Activated T-helper 17 cell treated with anti-CD3 and anti-CD28 coated beads, Interleukin-2, amount 50 U/mL, for 72 hours (primary cell): Measurements from ENCODE around the gene TINAGL1. TPM values are rescaled to one million over a fixed set of nuclear protein-coding genes. Genes with fewer than 3 reads are reported as not detected.

Source experiments
- ATAC-seq: fragments of 150-1000 bp; cut with Tn5 transposase; replicated peaks from 2 replicates; pipeline ENCODE4 v1.10.0; 2021; ENCODE audit warnings: mild to moderate bottlenecking, moderate library complexity
- H3K27ac Mint-ChIP-seq: one replicate; pipeline ENCODE4 v1.8.0; 2022; ENCODE audit warnings: mixed read lengths
- H3K27me3 Mint-ChIP-seq: one replicate; pipeline ENCODE4 v1.8.0; 2022; ENCODE audit warnings: mixed read lengths
- H3K36me3 Mint-ChIP-seq: one replicate; pipeline ENCODE4 v1.8.0; 2022; ENCODE audit warnings: low read depth, mild to moderate bottlenecking, mixed read lengths
- H3K4me1 Mint-ChIP-seq: one replicate; pipeline ENCODE4 v1.8.0; 2022; ENCODE audit warnings: mixed read lengths
- H3K4me3 Mint-ChIP-seq: one replicate; pipeline ENCODE4 v1.8.0; 2022; ENCODE audit warnings: mild to moderate bottlenecking, mixed read lengths
- H3K9me3 Mint-ChIP-seq: one replicate; pipeline ENCODE4 v1.8.0; 2022; ENCODE audit warnings: mixed read lengths
- total RNA-seq, 2 donors: library from RNA; stranded (reverse); gene quantifications; one replicate each; pipeline ENCODE4 v1.2.3, GENCODE V29; 2022

TINAGL1 gene
- total RNA-seq, 2 donors from 2014 or later = not detected

DNA sequence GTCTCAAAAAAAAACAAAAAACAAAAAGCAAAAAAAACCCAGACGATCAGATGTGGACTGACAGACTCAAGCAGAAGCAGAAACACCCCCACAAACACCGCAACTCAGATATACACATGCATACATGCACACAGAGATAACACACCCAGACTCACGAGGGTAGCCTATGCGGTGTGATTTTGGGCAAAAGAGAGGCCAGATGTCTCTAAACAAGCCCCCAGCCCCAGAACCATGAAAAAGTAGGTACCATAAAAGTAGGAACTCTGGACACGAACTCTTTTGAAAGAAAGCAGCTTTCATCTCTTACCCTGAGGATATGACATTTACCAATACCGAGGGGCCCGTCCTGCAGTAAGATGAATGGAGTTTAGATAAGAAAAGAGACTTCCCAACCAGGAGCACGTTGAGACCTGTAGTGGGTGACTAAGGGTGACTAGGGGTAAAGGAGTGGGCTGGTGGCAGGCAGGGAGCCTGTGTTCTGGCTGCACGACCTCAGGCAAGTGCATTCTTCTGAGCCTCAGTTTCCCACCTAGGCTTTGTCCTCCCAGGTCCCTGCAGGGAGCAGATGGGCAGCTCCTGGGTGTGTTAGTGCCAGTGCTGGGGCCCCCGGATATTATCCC is 1.5 kb upstream of the TINAGL1 start:
- no peak for ATAC-seq
- no peak overlapping the region for H3K4me3 Mint-ChIP-seq
- H3K27me3 Mint-ChIP-seq = peaks cover 20% of the 10 kb centered on the region
- H3K4me1 Mint-ChIP-seq = no peaks in the 10 kb centered on the region
- no peak overlapping the region for H3K27ac Mint-ChIP-seq
- no peaks in the 10 kb centered on the region for H3K9me3 Mint-ChIP-seq
- H3K36me3 Mint-ChIP-seq = no peaks in the 10 kb centered on the region

DNA sequence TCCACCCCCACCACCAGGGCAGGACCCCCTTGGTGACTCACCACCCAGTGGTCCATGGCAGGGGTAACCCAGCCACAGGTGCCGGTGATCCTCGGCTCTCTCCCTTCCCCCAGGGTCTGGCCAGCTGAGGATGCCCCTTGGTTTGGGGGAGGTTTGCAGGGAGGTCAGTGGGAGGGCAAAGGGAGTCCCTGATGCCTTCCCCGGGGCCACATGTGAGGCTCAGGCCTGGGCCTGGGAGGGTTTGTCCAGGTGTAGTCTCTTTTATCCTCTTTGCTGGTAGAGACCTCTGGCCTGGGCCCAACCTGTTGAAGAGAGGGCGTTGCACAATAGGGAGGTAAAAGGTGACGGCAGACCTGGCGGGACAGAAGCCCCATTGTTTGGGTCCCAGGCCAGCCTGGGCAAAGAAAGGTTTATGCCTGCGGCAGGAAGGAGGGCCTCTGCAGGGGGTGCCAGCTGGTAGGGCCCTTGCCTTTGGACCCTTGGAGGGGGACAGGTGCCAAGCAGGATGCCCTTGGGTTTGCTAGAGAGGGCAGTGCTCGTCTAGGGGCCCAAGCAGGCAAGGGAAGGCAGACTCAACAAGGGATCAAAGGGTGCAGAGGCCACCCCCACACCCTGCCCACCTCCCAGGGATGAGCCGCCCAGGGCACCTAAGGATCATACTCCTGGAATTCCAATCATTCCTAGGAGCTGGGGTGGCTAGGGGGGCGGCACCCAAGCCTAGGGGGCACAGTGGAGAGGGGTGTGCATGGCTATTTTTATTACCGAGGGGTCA is 760 bp upstream of the TINAGL1 start:
- no peak overlapping the region for H3K27ac Mint-ChIP-seq
- ATAC-seq = no peak
- no peaks in the 10 kb centered on the region for H3K9me3 Mint-ChIP-seq
- H3K36me3 Mint-ChIP-seq = no peaks in the 10 kb centered on the region
- peaks cover 23% of the 10 kb centered on the region for H3K27me3 Mint-ChIP-seq
- H3K4me1 Mint-ChIP-seq = no peaks in the 10 kb centered on the region
- H3K4me3 Mint-ChIP-seq = no peak overlapping the region

DNA sequence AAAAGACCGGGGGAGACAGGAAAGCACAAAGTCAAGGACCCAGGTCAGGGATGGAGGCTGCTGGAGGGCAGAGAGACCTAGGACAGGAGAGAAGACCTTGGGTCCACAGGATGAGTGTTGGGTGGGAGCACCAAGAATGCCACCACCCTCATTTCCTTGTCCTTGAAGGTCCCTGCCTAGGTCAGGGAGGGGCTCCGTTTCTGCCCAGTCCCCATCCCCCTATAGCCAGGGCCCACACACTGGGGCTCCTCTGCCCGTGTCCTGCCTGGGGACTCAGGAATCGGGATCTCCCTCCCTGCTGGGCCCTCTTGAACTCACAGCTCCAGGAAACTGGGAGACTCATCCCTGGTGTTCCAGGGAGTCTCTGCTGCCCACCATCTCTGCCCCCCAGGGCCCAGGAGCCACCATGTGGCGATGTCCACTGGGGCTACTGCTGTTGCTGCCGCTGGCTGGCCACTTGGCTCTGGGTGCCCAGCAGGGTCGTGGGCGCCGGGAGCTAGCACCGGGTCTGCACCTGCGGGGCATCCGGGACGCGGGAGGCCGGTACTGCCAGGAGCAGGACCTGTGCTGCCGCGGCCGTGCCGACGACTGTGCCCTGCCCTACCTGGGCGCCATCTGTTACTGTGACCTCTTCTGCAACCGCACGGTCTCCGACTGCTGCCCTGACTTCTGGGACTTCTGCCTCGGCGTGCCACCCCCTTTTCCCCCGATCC is 584 bp downstream of the TINAGL1 start:
- no peak for ATAC-seq
- H3K4me1 Mint-ChIP-seq = no peaks in the 10 kb centered on the region
- H3K27ac Mint-ChIP-seq = no peak overlapping the region
- no peaks in the 10 kb centered on the region for H3K36me3 Mint-ChIP-seq
- no peak overlapping the region for H3K4me3 Mint-ChIP-seq
- H3K9me3 Mint-ChIP-seq = no peaks in the 10 kb centered on the region
- peaks cover 17% of the 10 kb centered on the region for H3K27me3 Mint-ChIP-seq

GRCh38 chr1:31577515-31578192 is 1.3 kb downstream of the TINAGL1 start:
- Mint-ChIP-seq H3K27ac (no peak overlapping the region), H3K27me3 (peaks cover 14% of the 10 kb centered on the region), H3K36me3 (no peaks in the 10 kb centered on the region), H3K9me3 (no peaks in the 10 kb centered on the region), H3K4me3 (no peak overlapping the region), H3K4me1 (no peaks in the 10 kb centered on the region)
- ATAC-seq = no peak

DNA sequence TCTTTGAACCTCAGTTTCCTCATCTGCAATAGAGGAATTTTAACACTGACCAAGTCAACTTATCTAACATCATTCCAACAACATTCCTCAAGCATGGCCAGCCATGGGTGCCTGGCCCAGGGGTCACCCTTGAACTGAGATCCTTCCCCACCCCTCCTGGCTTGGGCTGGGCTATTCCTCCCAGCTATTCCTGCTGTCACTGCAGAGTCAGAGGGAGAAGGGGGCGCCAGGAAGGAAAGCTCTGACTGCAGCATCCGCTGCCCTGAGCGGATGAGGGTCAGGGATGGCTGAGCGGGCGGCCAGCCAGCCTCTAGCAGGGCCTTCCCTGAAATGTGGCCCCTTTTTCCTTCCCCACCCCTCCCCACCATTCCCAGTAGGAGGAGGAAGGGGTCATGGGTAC is 3.1 kb downstream of the TINAGL1 start:
- no peak for ATAC-seq
- no peaks in the 10 kb centered on the region for H3K9me3 Mint-ChIP-seq
- no peak overlapping the region for H3K4me3 Mint-ChIP-seq
- H3K27ac Mint-ChIP-seq = no peak overlapping the region
- no peaks in the 10 kb centered on the region for H3K36me3 Mint-ChIP-seq
- no peaks in the 10 kb centered on the region for H3K4me1 Mint-ChIP-seq
- peaks cover 9% of the 10 kb centered on the region for H3K27me3 Mint-ChIP-seq

- no peaks in the 10 kb centered on the region for H3K9me3 Mint-ChIP-seq
- H3K36me3 Mint-ChIP-seq = no peaks in the 10 kb centered on the region
- peaks cover 8% of the 10 kb centered on the region for H3K27me3 Mint-ChIP-seq
- H3K4me1 Mint-ChIP-seq = no peaks in the 10 kb centered on the region
- H3K4me3 Mint-ChIP-seq = no peak overlapping the region
- no peak overlapping the region for H3K27ac Mint-ChIP-seq
- no peak for ATAC-seq
These were observed 4.2 kb downstream of the TINAGL1 start for GRCh38 chr1:31580513-31580870.

DNA sequence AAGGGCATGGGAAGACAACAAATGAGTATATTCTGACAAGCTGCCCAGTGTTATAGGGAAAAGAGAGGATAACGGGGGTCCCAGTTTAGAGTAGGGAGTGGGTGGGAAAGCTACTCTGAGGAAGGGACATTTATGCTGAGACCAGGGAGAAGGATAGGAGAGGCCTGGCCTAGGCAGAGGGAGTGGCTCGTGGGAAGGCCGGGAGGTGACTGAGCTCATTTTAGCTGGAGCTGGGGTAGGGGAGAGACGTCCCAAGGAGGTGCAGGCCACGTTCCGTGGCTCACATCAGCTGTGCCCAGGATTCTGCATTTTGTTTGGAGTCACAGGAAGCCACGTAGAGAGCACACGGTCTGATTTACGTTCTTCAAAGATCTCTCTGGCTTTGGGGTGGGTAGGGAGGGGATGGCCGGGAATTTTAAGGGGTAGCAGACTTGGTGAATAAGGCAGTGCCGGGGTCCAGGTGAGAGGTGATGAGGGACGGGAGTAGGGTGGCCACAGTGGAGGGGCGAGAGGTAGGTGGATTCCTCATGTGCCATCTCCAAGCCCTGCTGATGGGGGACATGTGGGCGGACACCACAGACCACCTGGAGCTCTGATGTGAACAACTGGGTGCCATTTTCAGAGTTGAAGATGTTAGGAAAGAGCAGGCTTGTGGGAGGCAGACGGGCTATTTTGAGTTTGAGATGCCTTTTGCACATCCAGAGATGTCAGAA is 4.7 kb downstream of the TINAGL1 start:
- Mint-ChIP-seq H3K36me3 (no peaks in the 10 kb centered on the region), H3K27ac (no peak overlapping the region), H3K4me1 (no peaks in the 10 kb centered on the region), H3K4me3 (no peak overlapping the region), H3K27me3 (peaks cover 8% of the 10 kb centered on the region), H3K9me3 (no peaks in the 10 kb centered on the region)
- no peak for ATAC-seq

GRCh38 chr1:31581821-31582810 is 5.8 kb downstream of the TINAGL1 start:
- no peaks in the 10 kb centered on the region for H3K9me3 Mint-ChIP-seq
- no peaks in the 10 kb centered on the region for H3K36me3 Mint-ChIP-seq
- H3K4me3 Mint-ChIP-seq = no peak overlapping the region
- H3K27me3 Mint-ChIP-seq = peaks cover 4% of the 10 kb centered on the region
- H3K27ac Mint-ChIP-seq = no peak overlapping the region
- ATAC-seq = no peak
- no peaks in the 10 kb centered on the region for H3K4me1 Mint-ChIP-seq

DNA sequence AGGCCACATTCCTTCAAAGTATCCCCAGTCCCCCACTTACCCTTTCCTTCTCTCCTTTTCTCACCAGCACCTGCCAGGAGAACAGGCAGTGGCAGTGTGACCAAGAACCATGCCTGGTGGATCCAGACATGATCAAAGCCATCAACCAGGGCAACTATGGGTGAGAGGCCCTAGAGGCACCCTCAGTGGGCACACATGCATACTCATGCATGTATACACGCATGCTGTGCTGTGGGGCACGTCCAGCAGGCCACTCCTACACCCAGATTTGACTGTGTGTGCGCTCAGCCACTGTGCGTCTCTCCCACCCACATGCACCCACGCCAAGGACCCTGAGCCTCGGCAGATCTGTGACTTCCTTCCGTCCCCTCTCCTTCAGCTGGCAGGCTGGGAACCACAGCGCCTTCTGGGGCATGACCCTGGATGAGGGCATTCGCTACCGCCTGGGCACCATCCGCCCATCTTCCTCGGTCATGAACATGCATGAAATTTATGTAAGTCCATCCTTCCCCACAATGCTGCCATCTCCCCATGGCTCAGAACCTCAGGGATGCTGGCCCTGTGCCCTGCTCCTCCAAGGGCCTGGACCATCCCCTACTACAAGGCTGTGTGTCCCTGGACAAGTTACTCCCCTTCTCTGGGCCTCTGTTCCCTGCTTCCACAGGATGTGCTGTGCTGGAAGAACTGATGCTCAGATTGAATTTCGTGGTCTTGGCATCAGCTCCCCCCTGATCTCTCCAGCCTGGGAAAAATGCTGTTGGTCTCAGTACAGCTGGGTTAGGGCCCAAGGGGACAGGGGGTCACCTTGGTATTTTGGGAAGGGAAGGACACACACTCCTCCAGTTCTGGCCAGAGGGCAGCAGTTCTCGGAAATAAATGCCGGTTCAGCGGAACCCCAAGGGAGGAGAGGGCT is 7.0 kb downstream of the TINAGL1 start:
- Mint-ChIP-seq H3K9me3 (no peaks in the 10 kb centered on the region), H3K4me1 (no peaks in the 10 kb centered on the region), H3K36me3 (no peaks in the 10 kb centered on the region), H3K27me3 (peaks cover 4% of the 10 kb centered on the region), H3K4me3 (no peak overlapping the region), H3K27ac (no peak overlapping the region)
- no peak for ATAC-seq

DNA sequence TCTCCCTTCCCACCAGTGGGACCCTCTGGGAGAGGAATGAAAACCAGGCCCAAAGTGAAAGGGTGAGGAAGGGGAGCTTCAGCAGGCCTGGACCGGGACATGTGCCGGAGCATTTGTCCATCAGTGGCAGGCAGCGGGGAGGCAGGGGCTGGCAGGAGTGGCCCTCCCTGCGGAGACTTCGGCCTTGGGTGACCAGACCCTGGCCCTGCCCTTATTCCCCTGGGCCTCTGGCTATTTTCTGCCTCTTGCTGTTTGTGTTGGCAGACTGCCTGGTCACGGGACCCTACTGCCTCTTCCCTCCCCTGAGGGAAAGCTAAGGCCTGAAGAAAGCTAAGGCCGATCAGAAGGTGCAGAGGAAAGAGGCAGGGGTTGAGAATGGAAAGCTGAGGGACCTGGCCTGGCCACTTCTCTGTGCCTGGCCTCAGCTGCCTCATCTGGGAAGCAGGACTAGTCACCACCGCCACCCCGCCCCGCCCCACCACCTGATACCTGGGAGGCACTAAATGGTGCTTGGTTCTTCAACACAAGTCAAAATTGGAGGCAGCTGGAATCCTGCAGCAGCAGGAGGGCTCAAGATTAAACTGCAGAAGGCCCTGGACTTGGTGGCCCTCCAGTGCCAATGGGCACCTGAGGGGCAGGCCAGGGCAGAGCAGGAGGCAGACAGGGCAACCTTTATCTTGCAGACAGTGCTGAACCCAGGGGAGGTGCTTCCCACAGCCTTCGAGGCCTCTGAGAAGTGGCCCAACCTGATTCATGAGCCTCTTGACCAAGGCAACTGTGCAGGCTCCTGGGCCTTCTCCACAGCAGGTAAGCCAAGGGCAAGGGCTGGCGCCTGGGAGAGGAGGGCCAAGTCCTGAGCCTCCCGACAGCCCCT is 7.9 kb downstream of the TINAGL1 start:
- Mint-ChIP-seq H3K9me3 (no peaks in the 10 kb centered on the region), H3K4me3 (no peak overlapping the region), H3K36me3 (no peaks in the 10 kb centered on the region), H3K27me3 (peaks cover 6% of the 10 kb centered on the region), H3K27ac (no peak overlapping the region), H3K4me1 (no peaks in the 10 kb centered on the region)
- no peak for ATAC-seq

DNA sequence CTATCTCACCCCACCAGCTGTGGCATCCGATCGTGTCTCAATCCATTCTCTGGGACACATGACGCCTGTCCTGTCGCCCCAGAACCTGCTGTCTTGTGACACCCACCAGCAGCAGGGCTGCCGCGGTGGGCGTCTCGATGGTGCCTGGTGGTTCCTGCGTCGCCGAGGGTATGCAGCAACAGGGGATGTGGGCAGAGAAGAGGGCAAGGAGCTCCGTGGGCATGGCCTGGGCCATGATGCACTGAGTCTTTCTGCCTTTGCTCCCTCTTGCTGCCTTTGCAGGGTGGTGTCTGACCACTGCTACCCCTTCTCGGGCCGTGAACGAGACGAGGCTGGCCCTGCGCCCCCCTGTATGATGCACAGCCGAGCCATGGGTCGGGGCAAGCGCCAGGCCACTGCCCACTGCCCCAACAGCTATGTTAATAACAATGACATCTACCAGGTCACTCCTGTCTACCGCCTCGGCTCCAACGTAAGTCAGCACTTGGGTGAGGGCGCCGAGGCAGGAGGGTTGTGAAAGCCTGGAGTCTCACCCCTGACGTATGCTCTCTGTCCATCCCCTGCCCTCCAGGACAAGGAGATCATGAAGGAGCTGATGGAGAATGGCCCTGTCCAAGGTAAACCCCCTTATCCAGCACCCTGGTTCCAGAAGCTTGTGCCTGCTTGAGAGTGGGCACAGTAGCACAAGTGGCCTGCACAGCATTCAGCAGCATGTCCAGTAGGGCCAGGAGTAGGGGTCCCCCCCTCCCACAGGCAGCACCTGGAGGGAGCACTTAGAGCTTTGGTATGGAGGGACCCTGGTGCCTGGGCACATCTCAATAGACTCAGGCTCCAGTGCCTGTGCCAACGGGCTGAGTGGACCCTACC is 8.8 kb downstream of the TINAGL1 start:
- ATAC-seq = no peak
- H3K4me3 Mint-ChIP-seq = no peak overlapping the region
- peaks cover 6% of the 10 kb centered on the region for H3K27me3 Mint-ChIP-seq
- H3K9me3 Mint-ChIP-seq = no peaks in the 10 kb centered on the region
- H3K4me1 Mint-ChIP-seq = no peaks in the 10 kb centered on the region
- no peaks in the 10 kb centered on the region for H3K36me3 Mint-ChIP-seq
- no peak overlapping the region for H3K27ac Mint-ChIP-seq
